Stimulated activated naive CD4-positive, alpha-beta T cell (primary cell): ENCODE results near the gene DNASE1.
"Not testable (repeated sequence)": the region's sequence is repeated elsewhere in the genome, so short reads cannot be mapped to it uniquely, and the experiment has no call there.

Experiments used
- DNase-seq, 6 experiments: peaks; one replicate each; lab custom pipeline; 2025; lab: John Stamatoyannopoulos, UW

Gene DNASE1, protein sequence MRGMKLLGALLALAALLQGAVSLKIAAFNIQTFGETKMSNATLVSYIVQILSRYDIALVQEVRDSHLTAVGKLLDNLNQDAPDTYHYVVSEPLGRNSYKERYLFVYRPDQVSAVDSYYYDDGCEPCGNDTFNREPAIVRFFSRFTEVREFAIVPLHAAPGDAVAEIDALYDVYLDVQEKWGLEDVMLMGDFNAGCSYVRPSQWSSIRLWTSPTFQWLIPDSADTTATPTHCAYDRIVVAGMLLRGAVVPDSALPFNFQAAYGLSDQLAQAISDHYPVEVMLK

DNA sequence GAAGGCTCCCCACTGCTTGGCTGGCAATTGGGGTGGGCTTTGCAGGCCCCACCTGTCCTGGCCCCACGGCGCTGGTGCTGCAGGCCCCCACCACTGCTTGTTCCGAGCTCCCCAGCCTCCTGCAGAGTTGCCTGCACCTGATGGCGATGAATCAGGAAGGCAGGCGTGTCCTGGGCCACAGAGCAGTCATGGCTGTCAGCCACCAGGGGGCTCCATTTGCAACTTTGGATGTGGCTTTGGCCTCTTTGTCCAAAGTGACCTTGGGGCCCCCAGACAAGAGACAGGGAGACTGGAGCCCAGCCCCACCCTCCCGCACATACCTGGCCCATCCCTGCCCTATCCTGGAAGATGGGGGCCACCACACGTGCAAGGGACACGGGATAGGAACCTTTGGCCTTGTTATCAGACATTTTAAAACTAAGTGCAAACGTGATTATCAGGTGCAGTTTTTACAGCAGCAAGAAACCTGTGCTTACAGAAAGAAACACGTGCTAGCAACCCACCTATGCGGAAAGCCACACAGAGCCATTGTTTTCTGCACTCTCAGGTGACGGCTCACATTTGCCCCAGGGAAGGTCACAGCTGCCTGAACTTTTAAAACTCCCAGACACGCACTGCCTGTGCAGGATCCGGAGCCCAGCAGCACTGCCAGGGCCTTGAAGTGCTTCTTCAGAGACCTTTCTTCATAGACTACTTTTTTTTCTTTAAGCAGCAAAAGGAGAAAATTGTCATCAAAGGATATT, at the start of gene DNASE1:
Gene DNASE1 (plus strand): TSS at position 443 of the 743 bp plus-strand sequence. CDS start 683 bp downstream, outside the sequence.
- peak in 4 of 6 experiments; percentile 25 to 38 (median 32) for DNase-seq

DNA sequence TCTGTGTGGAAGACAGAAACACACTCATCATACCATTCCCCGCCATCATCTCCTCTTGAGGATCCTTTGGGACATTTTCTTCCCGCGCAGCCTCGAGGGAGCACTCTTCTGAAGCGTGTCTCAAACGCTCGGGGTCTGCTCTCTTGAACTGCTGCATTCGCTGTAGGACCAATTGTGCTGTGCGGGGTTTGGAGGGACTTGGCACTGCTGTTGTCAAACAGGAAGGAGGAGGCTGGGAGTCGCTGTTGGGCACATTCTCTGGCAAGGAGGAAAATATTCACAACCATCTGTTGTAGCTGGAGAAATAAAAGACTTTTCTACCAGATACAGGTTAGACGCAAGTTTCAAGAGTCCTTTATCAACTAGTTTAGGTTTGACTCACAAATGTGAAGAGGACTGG, 48.0 kb upstream of the DNASE1 start:
- DNase-seq: no peak

DNA sequence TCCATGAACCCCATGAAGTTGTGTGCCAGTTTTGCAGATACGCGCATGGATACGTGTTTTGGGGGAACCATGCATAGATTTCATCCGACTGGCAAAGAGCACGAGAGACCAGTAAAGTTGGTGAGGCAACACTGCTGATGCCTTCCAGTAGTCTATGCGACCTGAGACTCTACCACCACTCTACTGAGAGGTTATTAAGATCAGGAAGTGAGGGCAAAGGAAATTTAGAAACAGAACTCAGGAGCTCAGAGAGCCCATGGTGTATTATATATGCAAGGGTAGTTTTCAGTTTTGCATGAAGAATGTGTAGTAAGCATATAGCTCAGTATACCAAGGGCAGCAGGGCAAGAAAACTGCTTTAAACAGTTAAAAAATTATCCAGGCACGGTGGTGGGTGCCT, 47.3 kb upstream of the DNASE1 start:
- DNase-seq: no peak

DNA sequence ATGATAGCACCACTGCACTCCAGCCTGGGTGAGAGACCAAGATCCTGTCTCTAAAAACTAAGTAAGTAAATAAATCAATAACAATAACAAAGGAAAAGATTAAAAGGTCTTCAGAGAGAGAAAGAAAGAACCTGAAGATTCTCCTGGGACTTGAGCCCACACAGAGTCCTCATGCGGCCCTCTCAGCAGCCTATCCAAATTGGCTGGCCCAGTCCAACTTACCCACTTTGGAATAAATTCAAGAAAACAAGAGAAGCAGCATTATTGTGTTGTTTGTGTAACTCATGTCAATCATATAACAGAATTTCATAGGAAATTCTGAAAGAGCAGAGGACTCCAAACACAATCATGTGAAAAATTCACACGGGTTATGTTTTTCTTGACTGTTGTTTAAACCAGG, 46.9 kb upstream of the DNASE1 start:
- no peak for DNase-seq

DNA sequence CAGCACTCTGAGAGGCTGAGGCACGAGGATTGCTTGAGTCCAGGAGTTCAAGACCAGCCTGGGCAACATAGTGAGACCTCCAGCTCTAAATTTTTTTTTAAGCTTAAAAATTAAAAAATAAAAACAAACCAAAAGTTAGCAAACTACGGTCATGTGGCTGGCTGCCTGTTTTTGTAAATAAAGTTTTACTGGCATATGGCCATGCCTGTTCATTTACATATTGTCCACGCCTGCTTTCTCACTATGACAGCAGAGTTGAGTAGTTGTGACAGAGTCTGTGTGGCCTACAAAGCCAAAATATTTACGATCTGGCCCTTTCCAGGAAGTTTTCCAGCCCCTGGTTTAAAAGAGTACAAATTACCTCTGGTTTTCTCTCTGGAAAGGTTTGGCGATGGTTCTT, 46.4 kb upstream of the DNASE1 start:
- DNase-seq: no peak

DNA sequence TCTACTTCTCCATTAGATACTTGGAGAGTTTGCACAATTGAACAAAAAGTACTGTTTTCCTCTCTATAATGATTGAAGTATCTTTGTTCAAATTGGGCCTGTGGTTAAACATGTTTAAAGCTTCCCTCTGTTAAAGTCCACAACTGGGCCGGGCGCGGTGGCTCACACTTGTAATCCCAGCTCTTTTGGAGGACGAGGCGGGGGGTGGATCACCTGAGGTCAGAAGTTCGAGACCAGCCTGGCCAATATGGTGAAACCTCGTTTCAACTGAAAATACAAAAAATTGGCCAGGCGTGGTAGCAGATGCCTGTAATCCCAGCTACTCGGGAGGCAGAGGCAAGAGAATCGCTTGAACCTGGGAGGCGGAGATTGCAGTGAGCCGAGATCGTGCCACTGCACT, 45.5 kb upstream of the DNASE1 start:
- DNase-seq: not testable (repeated sequence)

DNA sequence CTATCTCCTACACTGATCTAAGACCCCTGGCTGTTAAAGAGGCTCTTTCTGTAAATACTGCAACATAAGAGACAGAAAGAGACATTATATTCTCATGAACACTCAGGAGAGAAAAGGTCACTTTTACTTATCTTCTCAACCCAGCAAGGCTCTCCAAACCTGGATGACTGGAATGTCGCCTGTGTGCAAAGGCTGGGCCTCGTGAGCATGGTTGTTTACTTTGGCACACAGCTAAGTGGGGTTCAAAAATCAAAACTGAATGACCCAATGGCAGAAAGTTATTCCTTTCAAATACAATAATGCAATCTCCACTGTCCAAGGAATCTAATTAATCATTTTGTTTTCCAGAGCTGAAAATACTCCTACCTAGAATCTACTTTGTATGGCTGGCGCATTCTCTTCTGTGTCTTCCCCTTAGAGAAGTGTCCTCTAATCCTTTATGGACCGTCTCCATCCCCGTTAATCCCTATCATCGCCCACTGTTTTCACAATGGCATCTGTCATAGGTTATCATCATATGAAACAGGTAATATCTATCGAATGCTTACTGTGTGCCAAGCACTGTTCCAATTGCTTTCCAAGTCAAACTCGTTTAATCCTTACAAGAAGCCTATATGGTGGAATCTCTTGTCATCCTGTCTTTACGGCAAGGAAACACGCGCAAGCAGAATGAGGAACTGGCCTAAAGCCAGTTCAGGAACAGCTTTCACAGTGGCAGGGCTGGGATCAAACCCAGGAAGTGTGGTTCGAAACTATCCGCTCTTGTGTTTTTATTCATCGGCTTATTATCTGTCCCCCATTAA, 44.4 kb upstream of the DNASE1 start:
- no peak for DNase-seq

DNA sequence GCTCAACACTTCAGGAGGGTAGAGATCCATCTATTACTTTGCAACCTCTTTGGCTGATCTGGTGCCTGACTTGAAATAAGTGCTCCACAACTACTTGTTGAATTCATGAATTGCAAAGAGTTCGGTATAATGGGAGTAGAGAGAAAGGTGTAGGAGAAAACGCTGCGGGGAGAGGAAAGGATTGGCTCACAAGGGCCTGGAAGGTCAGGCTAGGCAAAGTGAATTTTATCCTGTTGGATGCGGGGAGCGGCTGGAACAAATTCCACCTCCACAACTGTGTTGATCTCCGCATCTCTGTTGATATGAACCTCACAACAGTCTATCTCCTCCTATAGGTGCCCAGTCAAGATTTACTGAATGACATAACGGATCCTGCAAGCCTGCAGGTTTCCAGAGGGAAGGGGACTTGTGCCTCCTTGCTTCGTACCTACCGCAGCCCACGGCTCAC, 43.8 kb upstream of the DNASE1 start:
- DNase-seq: peak in 1 of 6 experiments; percentile 25

DNA sequence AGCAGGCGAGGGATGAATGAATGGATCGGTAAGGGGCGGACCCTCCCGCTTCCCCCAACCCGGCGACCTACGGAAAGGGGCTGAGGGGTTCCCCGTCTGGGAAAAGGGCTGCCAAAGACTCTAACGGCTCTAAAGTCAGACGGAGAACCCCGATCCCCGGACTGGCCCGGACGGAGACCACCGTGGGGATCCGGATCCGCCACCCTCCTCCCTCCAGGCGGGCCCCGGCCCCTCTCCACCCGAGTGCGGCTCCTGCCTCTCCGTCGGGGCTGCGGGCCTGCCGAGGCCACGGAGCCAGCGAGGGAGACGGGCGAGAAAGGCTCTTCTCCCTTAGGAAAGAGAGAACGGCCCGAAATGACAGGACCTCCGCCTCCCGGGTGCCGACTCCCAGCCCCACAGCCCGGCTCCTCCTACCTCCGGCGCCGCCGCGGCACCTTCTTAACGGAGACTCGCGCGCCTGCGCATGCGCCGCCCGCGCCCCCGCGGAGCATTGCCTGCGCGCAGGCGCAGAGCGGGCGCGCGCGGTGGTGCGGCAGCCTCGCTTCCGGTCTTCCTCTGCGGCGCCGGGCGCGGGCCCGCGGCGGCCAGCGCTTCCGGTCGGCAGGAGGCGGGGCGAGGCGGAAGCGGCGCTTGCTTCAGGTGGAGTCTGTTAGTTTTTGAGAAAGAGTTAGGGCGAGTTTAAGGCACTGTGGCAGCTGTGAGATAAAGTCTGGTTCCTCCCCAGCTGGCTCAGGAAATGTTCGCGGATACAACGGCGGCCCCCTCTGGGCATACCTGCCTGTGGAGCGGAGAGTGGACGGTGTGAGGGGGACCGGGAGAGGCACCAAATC, 43.1 kb upstream of the DNASE1 start, which contains the start of gene SLX4:
Gene SLX4 (minus strand): TSS at position 461 of the 830 bp plus-strand sequence. CDS start 2,642 bp downstream, outside the sequence.
- peak; percentile 83 to 95 (median 88) for DNase-seq

DNA sequence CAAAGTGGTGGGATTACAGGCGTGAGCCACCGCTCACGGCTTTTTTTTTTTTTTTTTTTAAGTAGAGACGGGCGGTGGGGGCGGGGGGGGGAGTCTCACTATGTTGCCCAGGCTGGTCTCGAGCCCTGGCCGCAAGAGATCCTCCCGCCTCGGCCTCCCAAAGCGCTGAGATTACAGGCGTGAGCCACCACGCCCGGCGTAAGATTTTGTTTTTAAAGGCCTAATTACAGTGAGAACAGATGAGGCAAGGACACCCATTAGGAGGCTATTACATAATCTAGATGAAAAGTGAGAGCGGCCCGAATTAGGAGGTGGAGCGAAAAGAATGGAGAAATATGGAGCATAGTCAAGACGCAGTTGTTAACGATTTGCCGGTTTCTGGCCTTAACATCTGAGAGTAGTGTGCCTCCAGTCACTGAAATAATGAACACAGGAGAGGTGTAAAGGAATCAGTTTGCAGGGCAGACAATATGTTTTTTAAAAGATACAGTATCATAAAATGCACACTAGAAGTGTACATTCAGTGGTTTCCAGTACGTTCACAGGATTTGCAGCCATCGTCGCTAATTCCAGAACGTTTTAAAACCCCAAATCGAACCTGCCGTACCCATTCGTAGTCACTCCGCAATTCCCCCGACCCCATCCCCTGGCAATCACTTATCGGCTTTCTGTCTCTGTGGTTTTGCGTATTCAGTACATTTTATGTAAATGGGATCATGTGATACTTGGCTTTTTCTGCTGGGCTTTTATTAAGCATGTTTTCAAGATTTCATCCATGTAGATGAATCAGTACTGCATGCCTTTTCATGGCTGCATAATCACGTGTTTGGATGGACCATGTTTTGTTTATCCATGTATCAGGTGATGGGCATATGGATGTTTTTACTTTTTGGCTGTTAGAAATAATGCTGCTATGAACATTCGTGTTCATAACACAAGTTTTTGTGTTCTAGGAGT, 41.7 kb upstream of the DNASE1 start:
- DNase-seq: no peak

DNA sequence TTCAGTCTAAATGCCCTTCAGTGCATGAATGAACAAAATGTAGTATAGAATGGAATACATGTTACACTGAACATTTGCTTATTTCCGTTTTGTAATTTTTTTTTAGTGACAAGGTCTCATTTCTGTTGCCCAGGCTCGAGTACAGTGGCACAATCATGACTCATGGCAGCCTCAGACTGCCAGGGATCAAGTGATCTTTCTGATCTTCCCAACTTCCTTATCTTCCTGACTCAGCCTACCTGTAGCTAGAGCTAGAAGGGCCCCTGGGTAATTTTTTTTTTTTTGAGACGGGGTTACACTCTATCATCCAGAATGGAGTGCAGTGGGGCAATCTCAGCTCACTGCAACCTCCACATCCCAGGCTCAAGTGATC, 35.7 kb upstream of the DNASE1 start:
- no peak for DNase-seq

DNA sequence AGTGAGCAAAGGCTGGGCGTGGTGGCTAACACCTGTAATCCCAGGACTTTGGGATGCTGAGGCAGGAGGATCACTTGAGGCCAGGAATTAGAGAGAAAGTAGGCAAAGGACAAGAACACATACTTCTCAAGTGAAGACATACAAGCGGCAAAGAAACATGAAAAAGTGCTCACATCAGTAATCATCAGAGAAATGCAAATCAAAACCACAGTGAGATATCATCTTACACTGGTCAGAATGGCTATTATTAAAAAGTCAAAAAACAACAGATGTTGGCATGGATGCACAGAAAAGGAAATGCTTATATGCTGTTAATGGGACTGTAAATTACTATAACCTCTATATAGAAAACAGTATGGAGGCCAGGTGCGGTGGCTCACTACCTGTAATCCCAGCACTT, 30.8 kb upstream of the DNASE1 start:
- DNase-seq: no peak

DNA sequence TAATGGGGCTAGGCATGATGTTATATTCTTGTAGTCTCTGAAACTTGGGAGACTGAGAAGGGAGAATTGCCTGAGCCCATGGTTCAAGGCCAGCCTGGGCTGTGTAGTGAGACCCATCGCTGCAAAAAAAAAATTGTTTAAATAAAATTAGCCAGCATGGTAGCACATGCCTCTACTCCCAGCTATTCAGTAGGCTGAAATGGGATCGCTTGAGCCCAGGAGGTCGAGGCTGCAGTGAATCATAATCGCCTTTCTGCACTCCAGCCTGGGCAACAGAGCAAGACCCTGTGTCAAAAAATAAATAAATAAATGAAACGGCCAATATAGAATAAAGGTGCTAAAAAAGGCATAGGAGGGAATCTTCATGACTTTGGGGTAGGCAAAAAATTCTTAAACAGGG, 29.2 kb upstream of the DNASE1 start:
- DNase-seq: no peak

DNA sequence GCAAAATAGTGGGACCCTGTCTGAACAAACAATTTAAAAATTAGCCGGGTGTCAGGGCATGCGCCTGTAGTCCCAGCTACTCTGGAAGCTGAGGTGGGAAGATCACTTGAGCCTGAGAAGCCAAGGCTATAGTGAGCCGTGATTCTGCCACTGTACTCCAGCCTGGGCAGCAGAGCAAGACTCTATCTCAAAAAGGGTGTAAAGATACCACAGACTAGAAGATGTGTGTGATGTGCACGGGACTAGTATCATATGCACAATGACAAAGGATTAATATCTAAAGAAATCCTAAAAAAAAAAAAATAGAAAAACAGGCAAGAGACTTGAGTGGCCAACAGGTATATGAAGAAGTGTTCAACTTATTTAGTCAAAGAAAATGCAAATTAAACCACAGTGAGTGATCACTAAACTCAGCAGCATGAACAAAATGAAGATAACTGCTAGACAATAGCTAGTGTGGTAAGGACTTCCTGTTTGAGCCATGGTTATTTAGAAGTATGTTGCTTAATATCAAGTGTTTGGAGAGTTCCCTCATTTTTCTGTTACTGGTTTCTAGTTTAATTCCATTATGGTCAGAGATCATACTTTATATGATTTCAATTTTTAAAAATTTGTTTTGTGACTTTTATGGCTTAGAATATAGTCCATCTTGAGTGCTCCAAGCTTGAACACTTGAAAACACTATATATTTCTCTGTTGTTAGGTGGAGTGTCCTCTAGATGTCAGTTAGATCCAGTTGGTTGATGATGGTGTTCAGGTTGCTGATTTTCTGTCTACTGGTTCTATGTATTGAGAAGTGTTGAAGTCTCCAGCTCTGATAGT, 28.4 kb upstream of the DNASE1 start:
- peak in 3 of 6 experiments; percentile 32 to 45 (median 40) for DNase-seq

DNA sequence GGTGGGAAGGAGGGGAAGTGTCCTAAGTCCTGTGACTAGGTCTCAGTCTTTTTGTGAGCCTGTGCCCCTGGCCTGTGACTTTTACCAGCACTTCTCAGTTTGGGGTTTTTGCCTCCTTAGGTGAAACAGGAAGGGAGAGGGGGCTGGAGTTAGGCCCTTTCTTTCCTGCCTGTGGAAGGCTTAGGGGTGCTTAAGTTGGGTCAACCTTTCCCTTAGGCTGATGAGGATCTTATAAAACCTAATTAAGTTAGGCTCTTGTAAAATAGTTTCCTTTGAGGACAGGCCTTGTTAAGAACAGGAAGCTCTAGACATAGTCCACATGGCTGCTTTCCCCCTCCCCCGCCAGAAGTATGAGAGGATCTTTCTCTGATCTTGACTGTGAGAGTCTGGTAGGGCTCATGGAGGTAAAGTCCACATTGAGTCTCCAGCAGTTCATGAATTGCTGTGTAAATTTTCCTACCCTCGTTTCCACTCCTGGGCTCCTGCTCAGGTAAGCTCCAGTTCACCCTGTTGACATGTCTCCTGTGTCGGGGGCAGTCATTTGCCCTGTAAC, 17.0 kb upstream of the DNASE1 start:
- peak in 4 of 6 experiments; percentile 7 to 49 (median 34) for DNase-seq

DNA sequence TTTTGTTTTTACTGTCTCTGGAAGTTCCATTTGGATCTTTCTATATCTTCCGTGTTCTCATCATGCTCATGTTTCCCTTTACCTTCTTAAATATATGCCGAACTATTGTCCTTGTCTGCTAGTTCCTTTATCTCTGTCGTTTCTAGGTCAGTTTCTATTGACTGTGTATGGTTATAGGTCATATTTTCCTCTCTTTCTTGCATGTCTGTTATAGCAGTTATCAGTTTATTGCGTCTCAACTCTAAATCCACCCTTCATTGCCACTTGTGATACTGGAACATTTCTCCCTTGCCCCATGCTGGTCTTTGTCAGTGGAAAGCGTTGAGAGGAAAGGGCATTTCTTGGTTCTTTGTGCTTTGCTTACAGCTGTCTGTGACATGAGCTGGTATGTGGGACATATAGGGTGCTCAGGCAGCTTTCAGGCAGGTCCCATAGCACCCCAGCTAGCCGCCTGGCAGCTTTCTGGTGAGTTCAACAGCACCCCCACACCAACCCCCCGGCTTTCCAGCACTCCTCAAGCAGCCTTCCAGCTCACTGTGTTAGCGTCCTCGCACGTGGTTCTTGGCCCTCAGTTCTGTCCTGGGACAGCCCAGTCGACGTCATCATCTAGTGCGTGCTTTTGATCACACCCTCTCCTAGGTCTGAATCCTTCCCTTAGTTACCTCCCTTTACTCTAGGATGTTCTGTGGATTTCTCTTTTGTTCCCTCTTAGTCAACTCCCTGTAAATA, 15.4 kb upstream of the DNASE1 start:
- DNase-seq: no peak

DNA sequence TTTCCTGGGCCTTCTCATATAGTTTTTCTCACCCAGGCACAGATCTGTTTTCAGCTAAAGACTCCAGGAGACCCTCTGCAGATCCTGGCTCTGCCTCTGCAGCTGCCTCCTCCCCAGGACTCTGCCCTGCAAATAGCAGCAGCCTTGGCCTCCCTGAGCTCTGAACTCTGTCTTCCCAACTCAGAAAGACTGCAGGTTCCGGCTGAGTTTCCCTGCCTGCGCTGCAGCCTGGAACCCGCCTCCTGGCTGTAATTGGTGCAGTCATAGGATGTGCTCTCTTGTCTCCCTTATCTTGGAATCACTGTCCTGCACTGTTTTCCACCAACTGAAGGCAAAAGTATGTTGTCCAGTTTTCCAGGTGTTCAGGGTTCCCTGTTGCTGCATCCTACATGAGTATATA, 14.3 kb upstream of the DNASE1 start:
- DNase-seq: no peak
